ENCODE data around the gene GSTM5. TPM values are rescaled to one million over a fixed set of nuclear protein-coding genes. Genes with fewer than 3 reads are reported as not detected.
"Not testable (repeated sequence)": the region's sequence is repeated elsewhere in the genome, so short reads cannot be mapped to it uniquely, and the experiment has no call there.

The GSTM5 gene
- total RNA-seq, 1 experiment from 2014 or later = not detected

DNA sequence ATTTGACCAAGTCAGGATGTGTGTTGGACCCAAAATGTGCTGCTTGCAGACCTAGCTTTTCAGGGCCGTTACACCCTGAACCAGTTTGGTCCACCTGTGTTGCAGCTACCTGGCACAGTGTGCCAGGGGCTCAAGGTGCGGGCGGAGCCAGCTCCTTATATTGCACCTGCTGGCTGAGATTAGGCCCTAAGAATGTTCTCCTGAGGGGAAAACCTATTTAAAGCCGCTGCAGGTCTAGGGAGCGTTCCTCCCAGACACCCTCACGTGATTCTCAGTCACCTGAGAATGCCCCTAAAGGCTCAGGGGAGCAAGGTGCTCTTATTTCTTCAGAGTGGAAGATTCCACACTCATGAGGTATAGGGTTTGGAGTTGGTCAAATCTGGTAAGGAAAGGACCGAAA lies 16.8 kb downstream of the GSTM5 start:
- no peak for DNase-seq (ENCODE audit: low spot score)

DNA sequence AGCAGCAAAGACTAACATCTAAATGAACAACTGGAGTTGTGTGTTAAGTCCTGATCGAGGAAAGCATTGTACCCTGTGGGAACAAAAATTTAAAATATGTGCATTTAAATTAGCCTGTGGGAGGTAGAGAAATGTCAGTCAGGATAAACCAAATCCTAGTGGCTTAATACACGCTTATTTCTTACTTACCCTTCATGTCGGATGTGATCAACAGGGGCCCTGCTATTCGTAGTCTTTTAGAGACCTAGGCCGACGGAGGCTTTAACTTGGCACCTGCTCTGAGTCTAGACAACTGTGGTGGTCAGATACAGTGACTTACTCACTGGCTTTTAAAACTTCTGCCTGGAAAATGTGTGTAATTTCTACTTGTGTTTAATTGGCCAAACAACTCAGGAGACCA lies 18.6 kb downstream of the GSTM5 start:
- DNase-seq (ENCODE audit: low spot score) = no peak

DNA sequence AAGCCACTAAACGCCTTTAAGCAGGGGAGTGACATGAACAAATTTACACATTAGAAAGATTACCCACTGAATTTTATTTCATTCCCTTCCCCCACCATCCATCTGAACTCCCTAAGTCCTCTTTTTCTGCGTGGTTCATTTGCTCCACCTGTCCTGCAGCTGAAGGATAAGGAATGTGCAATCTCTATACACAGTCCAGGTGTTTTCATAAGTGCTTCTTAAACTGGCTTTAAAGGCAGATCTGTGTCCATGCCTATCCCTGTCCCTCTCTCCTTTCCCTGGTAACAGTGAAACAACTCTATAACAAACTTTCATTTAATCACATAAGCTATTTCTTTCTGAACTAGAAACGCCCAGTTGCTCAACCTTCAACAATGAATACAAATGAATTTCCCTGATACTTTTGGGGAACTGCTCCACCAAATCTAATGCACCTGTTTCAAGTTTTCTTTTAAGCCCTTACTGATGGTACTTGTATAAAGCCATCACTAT lies 20.4 kb downstream of the GSTM5 start:
- DNase-seq (ENCODE audit: low spot score) = no peak

DNA sequence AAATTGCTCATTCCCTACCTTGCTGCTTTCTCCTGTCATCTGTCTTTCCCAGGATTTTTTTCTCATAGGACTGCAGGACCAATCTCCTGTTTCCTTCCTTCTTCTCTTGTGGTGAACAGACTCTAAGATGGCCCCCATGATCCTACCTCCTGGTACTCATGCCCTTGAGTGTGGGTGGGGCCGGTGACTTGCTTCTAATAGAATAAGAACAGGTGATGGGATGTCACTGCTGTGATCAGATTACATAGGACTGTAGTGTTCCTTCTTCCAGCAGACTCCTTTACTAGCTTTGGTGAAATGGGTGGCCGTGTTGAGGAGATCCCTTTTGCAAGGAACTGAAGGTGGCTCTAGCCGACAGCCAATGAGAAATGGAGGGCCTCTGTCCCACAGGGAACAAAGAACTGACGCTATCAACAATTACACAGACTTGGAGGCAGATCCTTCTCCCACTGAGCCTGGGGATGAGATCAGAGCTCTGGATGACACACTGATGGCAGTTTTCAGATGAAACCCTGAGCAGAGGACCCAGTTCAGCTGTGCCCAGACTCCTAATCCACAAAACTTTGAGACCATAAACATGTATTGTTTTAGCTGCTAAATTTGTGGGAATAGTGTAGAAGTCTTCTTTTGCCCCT lies 21.3 kb downstream of the GSTM5 start:
- no peak for DNase-seq (ENCODE audit: low spot score)

DNA sequence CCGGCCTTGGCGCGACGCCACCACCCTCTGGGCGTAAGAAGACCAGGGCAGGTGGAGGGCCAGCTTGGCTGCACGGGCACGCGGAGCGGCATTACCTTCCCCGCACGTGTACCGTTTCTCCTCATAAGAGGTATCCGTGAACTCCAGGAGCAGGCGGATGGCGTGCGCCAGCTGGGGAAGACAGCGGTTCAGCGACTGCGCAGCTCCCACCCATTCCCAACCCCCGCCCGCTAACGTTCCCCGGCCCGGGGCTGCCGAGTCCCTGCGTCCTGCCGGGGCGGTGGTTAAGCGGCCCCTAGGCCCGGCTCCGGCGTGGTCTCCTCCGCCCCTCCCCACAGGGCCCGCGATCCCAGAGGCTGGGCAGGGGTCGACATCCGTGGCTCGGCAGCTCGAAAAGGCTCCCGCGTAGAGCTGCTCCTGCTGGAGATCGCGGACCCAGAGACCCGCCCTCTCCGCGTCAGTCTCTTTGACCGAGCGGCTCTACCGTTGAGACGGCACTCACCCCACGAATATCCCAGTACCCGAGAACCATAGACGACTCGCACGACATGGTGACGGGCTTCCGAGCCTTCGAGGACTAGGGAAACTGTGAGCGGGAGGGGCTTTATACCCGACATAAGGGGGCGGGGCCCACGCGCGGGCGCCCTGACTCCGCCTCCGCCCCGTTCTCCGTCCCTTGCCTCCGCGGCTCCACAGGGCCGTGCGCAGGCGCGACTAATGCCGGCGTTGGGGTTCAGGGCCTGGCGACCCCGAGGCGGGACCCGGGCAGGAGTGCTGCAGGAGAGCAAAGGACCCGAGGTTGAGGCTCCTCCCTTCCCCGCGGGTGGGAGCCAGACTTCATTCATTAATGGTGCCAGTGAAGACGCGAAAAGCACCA lies 27.9 kb downstream of the GSTM5 start:
- peak; percentile 56 for DNase-seq (ENCODE audit: low spot score)

DNA sequence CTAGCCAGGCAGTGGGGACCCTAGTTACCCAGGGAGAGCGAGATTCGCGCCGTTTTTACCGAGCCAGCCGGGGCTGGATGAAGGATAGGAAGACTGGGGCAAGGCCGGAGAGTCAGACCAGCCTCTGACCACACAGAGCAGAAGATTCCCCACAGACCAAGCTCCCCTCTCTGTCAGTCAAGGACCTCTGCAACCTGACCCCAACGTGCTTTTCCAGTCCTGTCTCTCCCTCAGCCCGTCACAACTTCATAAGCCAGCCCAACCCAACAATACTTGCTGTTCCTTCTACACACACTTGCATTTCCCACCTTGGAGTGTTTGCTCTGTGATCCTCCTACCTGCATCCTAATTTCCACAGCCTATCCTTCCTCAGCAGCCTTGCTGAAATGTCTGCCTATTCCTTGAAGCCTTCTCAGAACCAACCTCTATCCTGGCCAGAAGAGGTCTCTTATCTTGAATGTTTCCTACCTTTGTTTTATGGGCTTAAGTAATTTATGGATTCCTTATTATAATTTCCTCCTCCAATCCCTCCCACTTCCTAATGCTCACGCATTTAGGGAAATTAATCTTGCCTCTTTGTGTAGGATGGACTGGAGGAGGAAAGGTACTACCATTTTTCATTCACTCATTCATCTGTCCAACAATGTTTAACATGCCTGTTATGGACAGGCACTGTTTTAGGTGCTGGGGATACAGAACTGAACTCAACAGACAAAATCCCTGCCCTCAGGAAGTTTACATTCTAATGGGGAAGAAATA lies 28.7 kb downstream of the GSTM5 start, which contains the start of gene GSTM3:
GSTM3 (minus strand) TSS at position 424 of the 759 bp plus-strand sequence. CDS start 751 bp downstream, outside the sequence.
- no peak for DNase-seq (ENCODE audit: low spot score)

DNA sequence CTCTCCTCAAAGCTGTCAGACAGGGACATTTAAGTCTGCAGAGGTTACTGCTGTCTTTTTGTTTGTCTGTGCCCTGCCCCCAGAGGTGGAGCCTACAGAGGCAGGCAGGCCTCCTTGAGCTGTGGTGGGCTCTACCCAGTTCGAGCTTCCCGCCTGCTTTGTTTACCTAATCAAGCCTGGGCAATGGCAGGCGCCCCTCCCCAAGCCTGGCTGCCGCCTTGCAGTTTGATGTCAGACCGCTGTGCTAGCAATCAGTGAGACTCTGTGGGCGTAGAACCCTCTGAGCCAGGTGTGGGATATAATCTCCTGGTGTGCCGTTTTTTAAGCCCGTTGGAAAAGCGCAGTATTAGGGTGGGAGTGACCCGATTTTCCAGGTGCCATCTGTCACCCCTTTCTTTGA lies 36.3 kb downstream of the GSTM5 start:
- DNase-seq (ENCODE audit: low spot score) = not testable (repeated sequence)

DNA sequence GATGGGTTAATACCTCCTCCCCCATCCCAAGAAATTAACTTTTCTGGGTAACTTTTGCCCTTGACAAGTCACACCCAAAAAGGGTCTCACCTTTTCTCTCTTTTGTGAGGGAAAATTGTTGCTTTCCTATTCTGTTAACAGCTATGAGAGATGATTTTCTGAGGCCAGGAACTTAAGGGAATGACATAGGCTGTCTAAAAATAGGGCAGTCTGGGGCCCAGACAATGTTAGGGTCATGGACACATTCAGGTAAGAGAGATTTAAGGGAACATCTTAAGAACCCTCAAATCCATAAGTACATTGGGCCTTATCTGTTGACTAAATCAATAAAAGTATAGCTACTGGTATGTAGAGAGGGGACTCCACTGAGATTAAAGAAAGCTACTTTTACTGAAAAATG lies 37.2 kb downstream of the GSTM5 start:
- DNase-seq (ENCODE audit: low spot score) = no peak

DNA sequence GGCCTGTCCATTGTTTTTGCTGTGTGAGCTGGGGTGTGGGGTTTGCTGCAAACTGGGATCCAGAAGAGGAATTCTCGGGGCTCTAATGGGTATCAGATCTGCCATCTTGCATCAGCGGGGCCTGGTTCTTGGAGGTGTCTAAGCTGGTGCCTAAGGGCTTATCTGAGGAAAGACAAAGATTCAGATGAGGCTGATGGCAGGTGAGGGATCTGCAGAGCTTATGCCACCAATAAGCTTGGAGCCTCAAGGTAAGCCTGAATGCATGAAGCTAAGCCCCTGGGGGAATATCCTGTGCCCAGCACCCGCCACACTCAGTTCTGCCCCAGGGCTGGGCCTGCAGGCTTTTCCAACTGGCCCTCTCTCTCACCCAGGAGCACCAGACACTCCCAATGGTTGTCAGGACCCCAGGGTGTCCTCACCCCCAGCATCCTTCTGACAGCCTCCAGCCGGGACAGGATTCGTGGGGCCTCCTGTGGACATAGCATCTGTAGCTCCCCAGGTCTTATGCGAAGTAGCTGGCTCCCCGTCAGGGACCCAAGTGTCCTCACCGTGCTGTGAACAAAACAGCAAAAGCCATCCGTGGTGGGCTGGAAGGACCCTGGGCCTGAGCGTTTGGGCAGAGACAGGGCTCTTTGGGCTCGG lies 38.3 kb downstream of the GSTM5 start:
- DNase-seq (ENCODE audit: low spot score) = no peak

DNA sequence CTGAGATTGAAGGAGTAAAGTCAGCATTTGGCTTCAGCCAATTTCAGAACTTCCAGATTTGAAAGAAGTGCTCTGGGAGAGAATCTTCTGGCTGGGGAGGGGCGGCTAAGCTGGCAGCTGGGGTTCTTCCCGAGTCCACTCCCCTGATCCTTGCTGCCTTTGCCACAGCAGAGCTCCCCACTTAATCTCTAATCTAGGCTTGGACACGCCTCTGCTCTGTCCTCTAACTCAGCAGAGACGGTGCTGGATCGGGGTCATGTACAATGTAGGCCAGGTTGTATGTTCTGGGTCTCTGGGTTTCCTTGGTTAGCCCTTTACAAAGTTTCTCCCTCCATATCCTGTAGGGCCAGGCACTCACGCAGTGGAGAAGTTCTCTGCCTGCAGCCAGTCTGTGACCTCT lies 38.9 kb downstream of the GSTM5 start:
- DNase-seq (ENCODE audit: low spot score) = no peak

DNA sequence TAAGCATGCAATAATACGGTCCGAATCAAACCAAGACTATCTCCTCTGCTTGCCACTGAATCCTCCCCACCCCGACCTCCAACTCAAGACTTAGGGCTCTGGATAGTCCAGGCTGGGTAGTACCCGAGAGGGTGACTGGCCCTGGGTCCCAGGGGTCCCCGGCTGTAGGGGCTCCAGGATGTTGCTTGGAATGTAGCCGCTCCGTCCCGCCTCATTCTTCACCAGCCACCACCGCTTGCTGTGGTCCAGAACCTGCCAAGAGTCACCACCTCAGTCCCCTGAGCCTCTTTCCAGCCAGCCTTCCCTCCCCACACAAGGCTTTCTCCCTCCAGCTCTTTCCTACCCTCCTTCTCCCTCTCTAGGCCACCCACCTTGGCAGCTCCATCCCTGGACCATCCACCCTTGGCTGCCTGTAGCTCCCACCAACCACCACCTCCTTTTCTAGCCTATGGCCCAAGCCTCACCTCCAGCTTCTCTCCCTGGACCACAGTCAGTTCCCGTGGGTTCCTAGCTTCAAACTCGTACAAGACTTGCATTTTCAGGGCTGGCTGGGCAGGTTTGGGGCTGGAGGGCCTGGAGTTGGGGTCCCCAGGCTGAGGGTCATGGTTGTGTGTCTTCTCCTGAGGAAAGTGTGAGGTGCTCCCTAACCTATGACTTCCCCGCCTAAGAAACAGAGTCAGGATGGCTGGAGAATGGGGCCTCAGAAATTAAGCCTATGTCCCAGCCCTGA lies 39.6 kb downstream of the GSTM5 start:
- DNase-seq (ENCODE audit: low spot score) = no peak

DNA sequence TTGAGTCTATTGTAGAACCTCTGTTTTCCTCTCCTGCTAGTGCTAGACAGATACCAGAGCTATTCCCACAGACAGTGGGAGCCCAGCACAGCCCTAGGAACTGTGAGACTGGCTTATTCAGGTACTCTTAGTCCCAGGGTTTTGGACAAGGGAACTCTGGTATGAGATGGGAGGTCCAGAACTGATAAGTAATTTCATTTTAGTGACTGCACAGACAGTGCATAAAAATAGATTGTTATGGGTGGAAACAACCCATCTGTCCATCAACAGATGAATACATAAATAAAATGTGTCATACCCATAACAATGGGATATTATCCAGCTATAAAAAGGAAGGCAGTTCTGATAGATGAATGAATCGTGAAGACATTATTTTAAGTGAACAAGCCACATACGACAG lies 42.7 kb downstream of the GSTM5 start:
- no peak for DNase-seq (ENCODE audit: low spot score)

DNA sequence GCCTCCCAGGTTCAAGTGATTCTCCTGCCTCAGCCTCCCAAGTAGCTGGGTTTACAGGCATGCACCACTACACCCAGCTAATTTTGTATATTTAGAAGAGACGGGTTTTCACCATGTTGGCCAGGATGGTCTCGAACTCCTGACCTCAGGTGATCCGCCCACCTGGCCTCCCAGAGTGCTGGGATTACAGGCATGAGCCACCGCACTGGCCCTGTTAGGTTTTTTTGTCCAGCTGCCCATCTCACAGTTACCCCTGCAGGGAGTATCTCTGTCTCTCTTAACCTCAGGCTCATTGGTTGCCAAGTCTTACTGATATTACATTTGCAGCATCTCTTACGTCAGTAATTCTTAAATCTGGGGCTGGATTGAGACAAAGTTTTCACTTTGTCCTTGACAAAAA lies 44.3 kb downstream of the GSTM5 start:
- not testable (repeated sequence) for DNase-seq (ENCODE audit: low spot score)

DNA sequence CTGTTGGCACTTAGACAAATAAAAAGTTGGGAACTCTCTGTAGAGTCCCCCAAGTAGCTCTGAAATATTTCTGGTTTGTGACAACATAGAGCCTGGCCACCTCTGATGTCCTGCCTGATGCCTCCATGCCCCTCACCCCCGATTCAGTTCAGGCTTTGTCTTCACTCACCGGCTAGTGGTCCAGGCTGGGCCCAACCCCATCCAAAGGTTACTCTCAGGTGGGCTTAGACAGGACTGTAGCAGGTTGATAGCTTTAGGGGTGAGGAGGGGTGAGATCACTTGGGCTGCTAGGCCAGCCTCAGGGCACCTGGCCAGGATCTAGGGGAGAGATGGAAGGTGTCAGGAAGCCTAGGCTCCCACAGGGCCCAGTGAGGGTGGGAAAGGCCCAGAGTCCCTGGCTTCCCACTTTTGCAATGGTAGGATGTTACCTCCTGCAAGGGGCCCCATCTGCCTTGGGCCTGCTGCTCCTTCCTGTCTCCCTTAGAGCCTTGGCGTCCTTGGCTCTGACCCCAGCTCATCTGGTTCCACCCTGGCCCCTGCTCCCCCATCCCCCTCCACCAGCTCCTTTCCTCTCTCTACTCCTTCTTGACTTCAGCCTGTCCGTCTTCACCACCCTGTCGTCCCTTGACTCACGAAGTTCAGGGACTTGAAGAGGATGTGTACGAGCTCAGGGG lies 44.9 kb downstream of the GSTM5 start:
- no peak for DNase-seq (ENCODE audit: low spot score)

DNA sequence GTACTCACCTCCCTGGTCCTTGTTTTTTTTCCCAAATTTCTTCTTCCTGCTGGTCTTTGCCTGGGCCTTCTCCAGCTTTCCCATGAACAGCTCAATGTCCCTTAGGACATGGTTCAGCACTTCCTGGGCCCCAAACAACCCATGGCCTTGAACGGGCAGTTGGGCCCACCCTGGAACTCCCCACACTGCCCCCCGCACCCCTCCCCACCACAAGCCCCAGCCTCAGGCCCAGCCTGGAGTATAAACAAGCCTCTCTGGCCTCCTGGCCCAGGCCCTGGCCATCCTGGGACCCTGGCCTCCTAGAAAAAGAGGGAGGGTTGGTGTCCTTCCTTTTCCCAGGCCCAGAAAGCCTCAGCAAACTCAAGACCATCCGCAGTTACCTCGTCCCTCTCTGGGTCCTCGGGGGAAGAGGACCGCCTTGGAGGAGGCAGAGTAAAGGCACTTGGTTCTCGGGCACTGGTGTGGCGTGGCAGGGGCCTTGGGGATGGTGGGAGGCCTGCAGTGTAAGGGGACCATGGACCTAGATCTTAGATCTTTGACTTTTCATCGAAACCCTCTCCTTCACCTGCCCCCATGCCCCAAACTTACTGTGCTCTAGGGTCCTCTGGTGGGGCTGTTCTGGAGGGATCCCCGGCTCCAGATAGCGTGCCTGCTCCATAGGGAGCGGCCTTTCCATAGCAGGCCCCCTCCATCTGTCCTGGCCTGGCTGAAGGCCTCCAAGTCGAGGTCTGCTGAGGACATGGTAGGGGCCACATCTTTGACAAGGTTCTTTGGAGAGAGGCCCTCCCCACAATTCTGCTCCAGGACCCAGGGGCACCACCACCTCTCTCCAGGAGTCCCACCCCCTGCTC lies 46.1 kb downstream of the GSTM5 start:
- DNase-seq (ENCODE audit: low spot score) = no peak

DNA sequence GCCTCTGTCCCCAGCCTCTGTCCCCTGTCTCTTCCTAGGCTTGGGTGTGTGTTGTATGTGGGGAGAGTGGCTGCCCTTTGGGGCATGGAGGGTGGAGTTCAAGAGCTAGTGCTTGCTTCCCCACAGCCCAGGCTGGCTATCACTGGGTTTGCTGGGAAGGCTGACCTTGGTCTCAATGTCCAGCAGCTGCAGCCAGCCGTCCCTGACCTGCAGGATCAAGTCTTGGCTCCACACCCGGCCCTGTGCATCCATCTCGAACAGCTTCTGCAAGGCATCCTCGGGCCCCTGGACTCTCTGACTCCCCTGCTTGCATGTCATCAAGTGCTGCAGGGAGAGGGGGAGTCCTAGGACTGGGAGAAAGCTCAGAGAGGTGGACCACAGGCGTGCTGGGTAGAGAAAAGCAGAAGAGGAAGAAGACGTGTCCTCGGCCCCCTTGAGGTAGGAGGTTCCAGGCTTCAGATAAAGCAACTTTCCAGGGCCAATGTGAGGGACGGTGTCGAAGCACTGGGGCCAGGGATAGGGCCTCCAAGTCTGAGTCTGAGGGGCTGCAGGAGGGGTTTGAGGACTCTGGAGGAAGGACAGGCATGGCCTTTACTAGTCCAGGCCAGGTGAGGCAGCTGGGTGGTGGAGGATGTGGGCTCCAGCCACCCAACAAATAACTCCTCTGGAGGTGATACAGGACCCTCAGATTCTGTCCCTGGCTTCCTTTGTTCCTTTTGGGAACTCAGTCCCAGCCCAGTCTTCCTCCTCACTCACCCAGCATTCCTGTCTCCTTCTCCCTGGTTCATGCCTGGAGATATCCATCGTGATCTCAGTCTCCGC lies 47.7 kb downstream of the GSTM5 start:
- DNase-seq (ENCODE audit: low spot score) = no peak

DNA sequence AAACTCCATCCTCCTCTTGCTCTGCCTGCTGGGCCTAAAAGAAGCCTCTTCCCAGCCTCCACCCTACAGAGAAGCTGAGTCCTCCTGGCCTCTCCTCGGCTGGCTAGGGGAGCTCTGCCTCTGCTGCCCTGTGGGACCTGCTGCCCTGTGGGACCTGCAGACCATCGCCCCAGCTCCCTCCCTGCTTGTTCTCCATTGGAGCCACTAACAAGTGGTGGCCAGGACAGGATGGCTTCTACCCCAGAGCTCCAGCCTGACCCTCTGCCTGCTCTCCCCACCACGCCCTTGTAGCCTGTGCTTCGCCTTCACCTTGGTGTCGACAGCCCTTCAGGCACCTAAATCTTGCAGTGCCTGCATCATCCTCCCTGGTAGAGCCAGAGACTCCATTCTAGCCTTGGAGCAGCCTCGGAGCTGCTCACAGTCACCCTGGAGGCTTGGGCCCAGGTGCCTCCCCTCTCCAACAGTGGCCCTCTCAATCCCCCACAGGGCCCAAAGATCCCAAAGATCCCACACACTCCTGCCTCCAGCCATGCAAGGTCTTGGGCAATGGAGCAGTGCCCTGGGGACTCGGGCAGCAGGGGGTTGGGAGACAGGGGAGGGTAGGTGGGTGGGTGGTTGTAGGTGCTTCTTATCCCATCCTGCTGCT lies 48.7 kb downstream of the GSTM5 start:
- DNase-seq (ENCODE audit: low spot score) = no peak
